ENCODE results near the gene PVR. TPM values are rescaled to one million over a fixed set of nuclear protein-coding genes. Genes with fewer than 3 reads are reported as not detected.

Gene PVR
- total RNA-seq, 2 donors from 2014 or later, result 21.2 to 31.6 TPM

GRCh38 chr19:44661205-44661604, 17.5 kb downstream of the PVR start:
- DNase-seq, result no peak
- 91 to 100% methylated on average over 4 to 10 of the region's 11 CpGs for WGBS, 2 experiments (ENCODE audit: insufficient coverage in 1 of 2, insufficient read length in 1 of 2)
- no peak for TF ChIP-seq CTCF (conservative IDR thresholded peaks at IDR 0.05)
- Histone ChIP-seq H3K36me3 (ENCODE audit: control insufficient read depth, insufficient read depth, low read length) (peaks cover 63% of the 10 kb centered on the region), H3K9me3 (ENCODE audit: control insufficient read depth, low read length) (no peaks in the 10 kb centered on the region), H3K4me1 (ENCODE audit: control insufficient read depth, insufficient read depth, low read length) (no peaks in the 10 kb centered on the region), H3K4me3 (ENCODE audit: low read length) (no peak overlapping the region), H3K9ac (ENCODE audit: extremely low read depth, low read length, poor library complexity, severe bottlenecking) (no peak overlapping the region), H3K27me3 (ENCODE audit: control insufficient read depth, insufficient read depth, low read length, poor library complexity, severe bottlenecking) (no peaks in the 10 kb centered on the region), H3K27ac (ENCODE audit: low read depth, low read length) (no peak overlapping the region)
- Mint-ChIP-seq H3K9me3 (no peaks in the 10 kb centered on the region), H3K36me3 (ENCODE audit: low read depth) (peaks cover 60% of the 10 kb centered on the region), H3K27me3 (ENCODE audit: insufficient read depth) (no peaks in the 10 kb centered on the region), H3K4me1 (peaks cover 5% of the 10 kb centered on the region), H3K27ac (no peak overlapping the region), H3K4me3 (no peak overlapping the region)

GRCh38 chr19:44661904-44662303, 18.2 kb downstream of the PVR start:
- no peaks in the 10 kb centered on the region for H3K9me3 Mint-ChIP-seq
- no peak for TF ChIP-seq CTCF (conservative IDR thresholded peaks at IDR 0.05)
- WGBS, 2 experiments (ENCODE audit: insufficient coverage in 1 of 2, insufficient read length in 1 of 2), result 96% methylated on average over 4 to 7 of the region's 7 CpGs
- Histone ChIP-seq H3K9me3 (ENCODE audit: control insufficient read depth, low read length) (no peaks in the 10 kb centered on the region), H3K4me3 (ENCODE audit: low read length) (no peak overlapping the region), H3K27me3 (ENCODE audit: control insufficient read depth, insufficient read depth, low read length, poor library complexity, severe bottlenecking) (no peaks in the 10 kb centered on the region), H3K36me3 (ENCODE audit: control insufficient read depth, insufficient read depth, low read length) (peaks cover 59% of the 10 kb centered on the region), H3K4me1 (ENCODE audit: control insufficient read depth, insufficient read depth, low read length) (no peaks in the 10 kb centered on the region), H3K27ac (ENCODE audit: low read depth, low read length) (no peak overlapping the region), H3K9ac (ENCODE audit: extremely low read depth, low read length, poor library complexity, severe bottlenecking) (no peak overlapping the region)
- no peak overlapping the region for H3K27ac Mint-ChIP-seq
- DNase-seq, result no peak
- no peaks in the 10 kb centered on the region for H3K27me3 Mint-ChIP-seq (ENCODE audit: insufficient read depth)
- H3K4me3 Mint-ChIP-seq, result no peak overlapping the region
- peaks cover 5% of the 10 kb centered on the region for H3K4me1 Mint-ChIP-seq
- H3K36me3 Mint-ChIP-seq (ENCODE audit: low read depth), result peaks cover 55% of the 10 kb centered on the region

- no peaks in the 10 kb centered on the region for H3K27me3 ChIP-seq (ENCODE audit: control insufficient read depth, insufficient read depth, low read length, poor library complexity, severe bottlenecking)
Measured at GRCh38 chr19:44662691-44663385, 19.1 kb downstream of the PVR start.

More at GRCh38 chr19:44662691-44663385, 19.1 kb downstream of the PVR start:
- no peaks in the 10 kb centered on the region for H3K9me3 ChIP-seq (ENCODE audit: control insufficient read depth, low read length)
- no peak overlapping the region for H3K4me3 ChIP-seq (ENCODE audit: low read length)
- DNase-seq, result no peak
- H3K36me3 ChIP-seq (ENCODE audit: control insufficient read depth, insufficient read depth, low read length), result peaks cover 53% of the 10 kb centered on the region
- Mint-ChIP-seq H3K9me3 (no peaks in the 10 kb centered on the region), H3K4me3 (no peak overlapping the region), H3K36me3 (ENCODE audit: low read depth) (peaks cover 46% of the 10 kb centered on the region), H3K4me1 (peaks cover 5% of the 10 kb centered on the region), H3K27me3 (ENCODE audit: insufficient read depth) (no peaks in the 10 kb centered on the region), H3K27ac (no peak overlapping the region)
- no peaks in the 10 kb centered on the region for H3K4me1 ChIP-seq (ENCODE audit: control insufficient read depth, insufficient read depth, low read length)
- TF ChIP-seq CTCF (conservative IDR thresholded peaks at IDR 0.05), result no peak
- H3K9ac ChIP-seq (ENCODE audit: extremely low read depth, low read length, poor library complexity, severe bottlenecking), result no peak overlapping the region
- WGBS, 2 experiments (ENCODE audit: insufficient coverage in 1 of 2, insufficient read length in 1 of 2), result 94% methylated on average over 7 of the region's 7 CpGs
- no peak overlapping the region for H3K27ac ChIP-seq (ENCODE audit: low read depth, low read length)

All from endodermal cell (in vitro differentiated cells).